GM21825 (cell line): ENCODE results near the gene NEK7.

ENCODE experiments used
- ATAC-seq: cut with Tn5 transposase; IDR thresholded peaks from one replicate; pipeline ENCODE4 v1.9.1; 2021; ENCODE audit warnings: mild to moderate bottlenecking, moderate library complexity; ENCODE audit not compliant: unreplicated experiment

The NEK7 gene

DNA sequence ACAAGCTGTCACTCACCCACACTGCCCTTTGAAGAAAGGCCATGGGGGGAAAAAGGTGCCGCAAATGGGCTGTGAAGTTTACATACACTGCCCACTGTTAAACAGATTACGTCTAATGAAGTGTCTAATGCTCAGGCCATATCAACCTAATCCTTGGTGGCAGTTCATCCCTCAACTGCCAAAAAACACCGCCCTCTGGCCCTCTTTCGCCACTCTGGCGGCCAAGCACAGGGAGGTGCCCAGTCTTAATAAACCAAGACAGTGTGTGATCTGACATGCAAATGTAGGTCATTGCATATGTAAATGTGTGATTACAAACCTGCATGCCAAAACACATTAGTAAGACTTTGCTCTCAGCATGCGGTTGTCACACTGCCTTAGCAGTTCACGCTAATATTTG, 89.5 kb downstream of the NEK7 start:
- ATAC-seq: no peak

DNA sequence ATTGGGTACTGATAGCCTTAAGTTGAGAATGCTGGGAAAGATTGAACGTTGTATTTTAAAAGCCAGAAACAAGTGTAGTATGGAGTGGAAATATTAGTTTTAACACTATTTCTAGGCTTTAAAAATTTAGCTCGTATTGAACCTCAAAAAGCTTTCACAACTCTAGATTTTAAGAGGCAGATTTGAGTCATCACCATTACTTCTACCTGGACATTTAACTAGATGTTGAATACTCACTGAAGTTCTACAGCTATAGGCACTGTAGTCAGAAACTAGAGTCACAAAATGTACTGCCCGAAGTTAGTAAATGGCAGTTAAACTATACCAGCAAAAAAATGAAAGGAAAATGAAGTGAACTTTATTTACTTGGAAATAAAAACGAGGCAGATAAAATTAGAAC, 96.5 kb downstream of the NEK7 start:
- ATAC-seq: peak; percentile 70

DNA sequence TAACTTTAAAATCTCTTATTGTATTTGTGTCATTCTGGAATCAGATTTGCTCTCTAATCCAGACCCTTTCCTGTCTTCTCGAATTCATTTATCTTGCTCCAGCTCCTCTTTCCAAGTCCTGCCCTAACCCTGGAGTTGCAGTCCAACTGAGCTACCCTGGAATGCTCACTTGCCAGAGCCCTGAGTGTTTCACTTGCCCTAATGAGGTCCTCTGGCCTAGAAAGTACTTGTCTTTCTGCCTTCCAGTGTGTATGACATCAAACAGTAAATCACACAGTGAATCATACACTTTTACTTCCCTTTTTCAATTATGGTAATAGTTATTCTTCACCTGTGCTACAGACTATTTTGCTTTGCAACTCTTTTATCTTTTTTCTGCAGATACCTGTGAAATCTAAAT, 96.9 kb downstream of the NEK7 start:
- peak; percentile 98 for ATAC-seq

DNA sequence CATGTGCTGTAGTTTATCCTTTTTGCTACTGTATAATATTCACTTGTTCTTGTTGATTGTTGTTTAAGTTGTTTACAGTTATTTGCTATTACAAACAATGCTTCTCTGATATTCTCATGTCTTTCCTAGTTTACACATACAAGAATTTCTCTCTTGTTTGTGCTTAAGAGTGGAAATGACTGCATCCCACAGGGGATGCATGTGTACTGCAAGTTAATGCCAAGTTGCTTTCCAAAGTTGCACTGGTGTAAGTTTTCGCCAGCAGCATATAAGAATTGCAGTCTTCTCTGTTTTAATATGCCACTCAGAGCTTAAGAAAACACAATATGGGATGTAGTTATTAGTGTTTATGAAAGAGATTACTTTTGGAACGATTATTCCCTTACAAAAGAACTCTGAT, 97.7 kb downstream of the NEK7 start:
- ATAC-seq: no peak

DNA sequence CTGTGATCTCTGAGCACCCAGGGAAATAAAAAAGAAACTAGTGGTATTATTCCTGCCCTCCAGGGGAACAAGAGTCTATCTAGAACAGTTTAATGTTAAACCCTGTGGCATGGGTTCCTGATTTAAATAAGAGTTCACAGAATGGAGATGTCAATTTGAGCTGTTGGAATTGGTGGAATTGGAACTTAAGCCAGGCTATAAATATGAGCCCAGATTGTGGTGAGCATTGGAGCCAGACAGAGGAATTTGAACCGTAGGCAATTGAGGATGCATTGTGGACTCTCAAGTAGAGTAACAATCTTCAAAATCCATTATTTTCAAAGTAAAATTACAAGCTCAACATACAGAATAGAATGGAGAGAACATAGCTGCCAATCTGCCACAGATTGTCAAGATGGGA, 98.2 kb downstream of the NEK7 start:
- ATAC-seq: no peak

DNA sequence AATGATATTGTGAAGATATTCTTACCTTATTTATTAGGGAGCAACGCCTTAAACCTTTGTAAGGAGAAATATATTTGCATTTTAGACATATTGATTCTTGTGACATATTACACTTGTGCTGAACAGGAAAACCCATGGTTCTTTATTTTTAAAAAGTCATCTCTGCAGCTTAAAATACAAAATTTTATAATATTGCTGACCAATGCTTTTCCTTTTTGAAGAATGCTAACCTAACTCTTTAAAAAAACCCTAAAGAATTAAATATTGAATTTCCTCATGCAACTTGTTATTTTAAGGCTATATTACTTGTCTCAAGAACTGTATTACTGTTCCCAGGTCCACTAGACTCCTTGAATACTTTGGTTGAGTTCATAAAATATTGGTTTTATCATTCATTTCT, 99.0 kb downstream of the NEK7 start:
- ATAC-seq: no peak

DNA sequence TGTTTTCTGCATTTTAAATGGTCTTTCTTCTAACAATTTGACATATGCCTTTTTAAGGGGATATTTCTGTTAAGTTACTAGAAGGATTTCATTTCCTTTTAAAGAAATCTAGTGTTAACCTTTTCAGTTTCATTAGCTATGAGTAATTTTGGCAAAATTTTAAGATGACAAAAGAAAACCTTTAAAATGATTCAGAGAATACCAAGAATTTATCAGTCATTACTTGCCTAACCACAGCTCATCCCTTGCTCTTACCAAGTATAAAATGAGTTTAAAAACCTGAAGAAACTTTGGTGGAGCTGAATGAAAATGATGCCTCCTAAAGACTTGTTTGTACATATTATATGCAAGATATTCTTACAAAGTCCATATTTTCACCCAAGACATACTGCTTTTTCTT, 101.7 kb downstream of the NEK7 start:
- peak; percentile 58 for ATAC-seq

DNA sequence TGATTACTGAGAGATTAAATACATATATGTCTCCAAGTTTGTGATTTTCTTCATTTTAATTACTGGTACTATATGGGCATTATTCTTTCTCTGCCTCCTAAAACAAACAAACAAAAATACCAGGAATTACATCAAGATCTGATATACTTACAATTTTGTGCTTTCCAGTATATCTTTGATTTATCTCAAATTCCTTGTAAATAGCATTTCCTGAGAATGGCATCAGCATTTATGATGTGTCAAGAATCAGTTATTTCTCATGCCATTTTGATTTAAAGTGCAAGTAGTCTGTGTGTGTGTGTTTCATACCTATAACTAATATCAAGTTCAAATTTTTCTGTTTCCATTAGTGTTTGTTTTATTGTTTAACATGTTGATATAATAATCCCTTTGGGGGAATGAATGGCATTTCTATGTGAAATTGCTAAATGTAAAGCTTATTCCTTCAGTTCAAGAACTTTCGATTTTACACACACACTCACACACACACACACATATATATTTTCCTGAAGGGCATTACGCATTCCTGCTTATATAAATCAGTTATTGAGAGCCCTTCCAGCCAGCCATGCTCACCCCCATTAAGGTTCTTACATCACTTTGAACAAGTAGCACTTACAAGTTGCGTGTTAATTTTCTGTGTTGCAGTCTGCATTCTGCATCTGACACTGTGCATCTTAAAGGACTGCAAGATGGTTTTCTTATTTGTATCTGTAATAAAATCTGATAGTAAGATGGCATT, 102.7 kb downstream of the NEK7 start:
- ATAC-seq: no peak

DNA sequence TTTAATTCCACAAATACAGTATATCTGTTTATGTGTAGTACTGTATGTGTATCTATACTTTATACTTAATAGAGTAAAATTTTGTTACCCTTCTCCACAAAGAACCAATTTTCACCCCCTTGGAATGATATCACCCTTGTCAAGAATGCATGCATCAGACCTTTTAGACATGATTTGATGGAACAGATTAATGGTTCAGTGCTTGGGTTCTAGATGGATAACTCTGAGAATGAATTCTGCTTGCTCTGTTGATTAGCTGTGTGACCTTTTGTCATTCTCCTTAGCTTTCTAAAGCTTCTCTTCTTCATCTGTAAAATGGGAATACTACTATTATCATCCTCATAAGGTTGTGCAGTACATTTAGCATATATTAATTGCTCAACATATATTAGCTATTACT, 105.1 kb downstream of the NEK7 start:
- ATAC-seq: no peak

DNA sequence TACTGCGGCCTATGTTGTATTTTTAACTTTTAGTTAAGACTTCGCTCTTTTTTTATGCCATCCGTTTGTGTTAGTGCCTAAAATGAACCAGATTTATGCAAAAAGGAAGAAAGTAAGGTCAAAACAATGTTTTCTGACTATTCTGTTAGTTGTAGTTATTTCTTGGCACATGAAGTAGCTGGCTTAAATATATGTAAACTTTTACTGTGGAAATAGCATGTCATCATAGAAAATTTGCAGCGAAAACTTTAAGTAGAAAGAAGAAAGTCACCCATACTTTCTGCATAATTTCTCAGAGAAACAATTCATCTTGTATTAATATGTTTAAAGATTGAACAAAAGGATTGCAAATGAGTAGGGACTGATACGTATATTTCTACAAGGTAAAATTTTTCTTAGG, 106.4 kb downstream of the NEK7 start:
- no peak for ATAC-seq

DNA sequence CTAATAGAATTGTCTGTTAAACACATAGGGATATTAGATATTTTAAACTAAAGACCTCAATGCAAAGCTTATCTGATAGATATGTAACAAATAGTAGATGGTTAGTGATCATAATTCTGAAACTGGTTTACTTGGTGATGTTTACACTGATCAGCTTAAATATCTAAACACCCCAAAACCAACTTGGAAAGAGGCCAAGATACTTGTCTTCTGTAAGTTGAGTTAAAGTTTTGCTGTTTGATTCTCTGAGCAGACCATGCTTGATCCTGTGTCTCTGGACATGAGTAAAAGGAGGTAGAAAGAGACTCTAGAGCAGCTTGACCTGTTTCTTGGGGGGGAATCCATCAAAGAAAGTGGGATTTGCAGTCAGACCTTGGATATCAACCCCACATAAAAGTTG, 107.5 kb downstream of the NEK7 start:
- ATAC-seq: no peak

DNA sequence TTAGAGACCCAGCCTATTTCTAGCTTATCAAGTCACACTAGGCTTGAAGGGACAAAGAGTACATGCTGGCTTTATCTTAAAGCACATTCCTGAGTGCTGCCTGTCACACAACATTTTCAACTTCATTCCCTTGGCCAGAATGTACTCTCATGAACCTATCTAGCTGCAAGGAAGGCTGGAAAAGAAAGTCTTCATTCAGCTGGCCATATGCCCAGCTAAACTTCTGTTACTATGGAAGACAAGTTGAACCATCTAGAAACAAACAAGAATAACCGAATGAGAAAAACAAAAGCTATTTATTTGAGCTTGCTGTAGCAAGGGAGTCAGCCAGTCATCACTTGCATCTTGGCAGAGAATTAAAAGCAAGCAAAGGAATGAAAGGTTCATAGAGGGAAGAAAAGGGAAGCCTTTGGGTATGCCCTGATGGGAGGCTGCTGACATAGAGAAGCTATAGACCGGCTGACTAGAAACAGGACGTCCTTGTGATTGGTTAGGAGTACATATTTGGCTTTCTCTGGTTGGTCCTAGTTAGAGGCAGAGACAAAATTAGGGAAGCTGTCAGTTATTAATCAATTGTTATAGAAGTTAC, 108.4 kb downstream of the NEK7 start:
- ATAC-seq: no peak

DNA sequence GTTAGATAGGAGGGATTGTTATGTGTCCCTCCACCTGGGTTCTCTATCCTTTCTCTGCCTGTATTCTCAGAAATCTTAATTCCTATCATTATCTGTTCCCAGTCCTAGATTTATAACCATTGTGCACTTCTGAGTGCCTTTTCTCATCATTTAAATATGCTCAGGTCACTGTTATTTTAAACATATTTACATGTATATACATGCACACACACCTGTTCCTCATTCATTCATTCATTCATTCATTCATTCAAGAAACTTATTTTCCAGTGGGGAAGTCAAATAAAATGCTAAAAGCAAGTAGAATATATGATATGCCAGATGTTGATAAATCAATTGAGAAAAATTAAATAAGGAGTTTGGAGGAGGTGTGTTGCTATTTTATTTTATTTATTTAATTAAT, 110.3 kb downstream of the NEK7 start:
- ATAC-seq: no peak

DNA sequence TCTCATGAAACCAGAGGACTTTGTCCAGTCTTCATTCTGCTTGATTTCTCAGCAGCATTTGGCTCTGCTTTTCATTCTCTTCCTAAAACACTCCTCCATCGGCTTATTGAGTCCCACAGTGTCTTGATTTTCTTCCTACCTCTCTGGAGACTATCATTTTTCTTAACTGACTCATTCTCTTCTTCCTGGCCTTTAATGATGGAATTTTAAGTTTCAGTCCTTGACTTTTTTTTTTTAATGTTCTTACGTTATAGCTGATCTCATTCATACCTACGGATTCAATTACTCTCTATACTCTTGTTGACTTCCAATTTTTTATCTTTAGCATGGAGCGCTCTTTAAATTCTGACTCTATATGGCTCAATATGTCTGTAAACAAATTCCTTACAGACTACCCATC, 111.1 kb downstream of the NEK7 start:
- no peak for ATAC-seq

DNA sequence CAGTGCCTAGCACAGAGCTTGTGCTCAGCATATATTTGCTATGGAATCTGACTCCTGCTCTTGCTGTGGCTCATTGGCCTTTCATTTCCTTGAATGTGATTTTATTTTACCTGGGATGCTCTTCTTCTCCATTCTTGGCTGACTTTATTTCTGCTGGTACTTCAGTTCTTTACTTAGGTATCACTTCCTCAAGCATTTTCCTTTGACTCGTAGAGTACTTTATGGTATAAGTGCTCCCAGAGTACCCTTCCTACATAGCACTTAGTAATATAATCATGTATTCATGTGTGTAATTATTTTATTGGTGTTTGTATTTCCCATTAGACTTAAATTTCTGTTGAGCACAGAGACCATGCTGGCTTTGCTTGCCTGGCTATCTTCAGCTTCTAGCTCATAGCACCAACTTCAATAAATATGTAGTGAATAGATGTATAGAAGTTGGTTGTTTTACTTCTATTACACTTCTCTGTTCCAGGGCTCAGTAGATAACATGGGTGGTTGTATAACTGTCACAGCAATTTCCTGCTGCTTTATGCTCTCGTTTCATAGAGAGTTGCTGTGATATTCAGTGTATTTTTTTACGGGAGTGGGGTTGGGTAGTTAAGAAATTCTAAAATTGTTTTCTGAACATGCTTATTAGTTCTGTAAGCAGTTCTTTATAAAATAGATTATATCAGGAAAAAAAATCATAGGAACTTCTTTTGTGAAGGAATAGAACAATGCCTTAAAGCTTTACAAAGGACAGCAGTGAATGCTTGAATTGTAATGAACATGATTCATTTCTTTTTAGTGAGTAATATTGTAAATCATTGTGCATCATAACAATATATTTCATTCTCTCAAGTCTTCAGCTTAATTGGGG, 112.2 kb downstream of the NEK7 start:
- no peak for ATAC-seq

DNA sequence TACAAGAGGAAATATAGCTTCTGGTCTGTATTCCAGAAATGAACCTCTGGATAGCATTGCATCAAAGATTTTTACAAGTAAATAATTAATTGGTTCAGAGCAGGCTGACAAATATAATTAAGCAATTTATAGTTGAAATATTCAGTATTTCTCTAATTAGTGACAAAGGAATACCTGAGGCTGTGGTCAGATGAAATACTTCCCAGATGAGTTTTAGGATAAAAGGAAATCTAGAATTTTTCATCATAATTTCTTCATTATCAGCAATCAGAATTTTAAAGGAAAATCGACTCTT, 112.8 kb downstream of the NEK7 start:
- no peak for ATAC-seq

DNA sequence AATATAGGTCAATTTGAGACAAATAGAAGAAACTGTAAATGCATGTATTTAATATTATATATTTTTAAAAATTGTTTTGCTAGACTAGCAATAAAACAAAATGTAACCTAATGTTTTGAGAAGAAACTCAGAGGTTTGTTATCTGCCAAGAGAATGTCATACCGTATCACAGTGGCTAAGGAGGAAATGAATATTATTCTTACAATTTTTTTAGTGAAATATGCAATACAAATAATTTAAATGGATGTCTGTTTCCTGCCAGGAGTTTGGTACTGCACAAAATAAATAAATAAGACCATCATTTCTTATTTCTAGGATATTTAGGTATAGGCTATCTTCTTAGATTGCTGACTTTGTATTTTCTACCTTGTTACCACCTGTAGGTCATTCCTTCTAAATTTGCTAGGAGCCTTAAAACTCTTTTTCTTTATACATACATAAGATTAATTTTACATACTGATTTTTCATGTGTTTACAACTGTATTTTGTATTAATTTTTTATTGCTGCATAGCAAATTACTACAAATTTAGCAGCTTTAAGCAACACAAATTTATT, 113.6 kb downstream of the NEK7 start:
- no peak for ATAC-seq

DNA sequence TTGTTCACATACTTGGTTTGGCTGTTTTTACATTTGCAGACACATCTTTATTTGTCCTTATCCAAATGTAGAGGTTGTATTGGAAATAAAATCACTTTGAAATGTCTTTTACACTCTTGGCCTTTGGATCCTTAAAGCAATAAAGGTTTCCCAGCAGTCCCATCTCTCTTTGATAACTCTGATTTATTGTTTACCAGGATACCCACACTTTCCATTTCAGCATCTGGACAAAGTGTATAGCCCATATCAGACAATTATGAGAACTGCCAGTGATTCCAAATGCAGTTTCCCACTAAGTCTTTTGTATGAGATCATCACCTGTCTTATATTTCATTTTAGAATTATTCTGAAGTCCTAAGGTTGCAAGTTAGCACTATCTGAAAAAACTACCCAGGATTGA, 114.7 kb downstream of the NEK7 start:
- no peak for ATAC-seq

DNA sequence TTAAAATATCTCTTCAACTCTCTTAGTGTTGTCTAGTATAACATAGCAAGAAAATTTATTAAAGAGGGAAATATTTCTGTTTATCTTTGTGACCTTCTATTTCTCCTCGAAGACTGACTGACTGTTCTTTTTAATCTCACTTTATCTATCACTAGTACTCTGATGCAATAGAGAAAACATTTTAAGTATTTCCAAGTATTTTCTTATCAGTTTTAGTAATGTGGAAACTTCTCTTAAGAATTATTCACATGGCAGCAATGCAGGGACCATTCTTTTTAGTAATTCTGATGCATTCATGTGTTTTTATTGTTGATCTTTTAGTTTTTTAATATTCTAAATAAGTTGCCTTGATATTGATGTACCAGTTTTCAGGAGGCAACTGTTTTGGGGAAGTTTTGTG, 115.7 kb downstream of the NEK7 start:
- ATAC-seq: no peak

DNA sequence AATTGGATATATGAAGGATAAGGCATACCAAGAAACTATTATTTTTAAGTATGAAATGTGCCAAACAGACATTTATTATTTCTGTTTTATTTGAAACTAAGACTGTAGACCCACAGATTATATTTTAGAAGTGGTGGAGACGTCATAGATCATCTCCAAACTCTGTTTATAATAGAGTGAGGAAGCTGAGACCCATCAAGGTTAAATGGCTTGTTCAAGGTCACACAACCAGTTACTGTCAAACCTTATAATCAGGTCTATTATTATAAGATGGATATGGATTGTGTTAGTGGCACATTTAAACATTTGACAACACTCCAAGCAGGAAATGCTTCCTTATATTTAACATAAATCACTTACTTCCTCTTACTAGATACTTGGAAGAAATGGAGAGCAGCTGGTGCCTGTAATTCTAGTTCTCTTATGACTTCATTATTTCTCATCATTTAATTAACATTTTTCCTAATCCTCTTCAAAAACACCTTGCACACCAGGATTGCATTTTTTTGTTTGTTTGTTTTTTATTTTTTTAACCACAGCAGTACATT, 117.0 kb downstream of the NEK7 start:
- no peak for ATAC-seq

DNA sequence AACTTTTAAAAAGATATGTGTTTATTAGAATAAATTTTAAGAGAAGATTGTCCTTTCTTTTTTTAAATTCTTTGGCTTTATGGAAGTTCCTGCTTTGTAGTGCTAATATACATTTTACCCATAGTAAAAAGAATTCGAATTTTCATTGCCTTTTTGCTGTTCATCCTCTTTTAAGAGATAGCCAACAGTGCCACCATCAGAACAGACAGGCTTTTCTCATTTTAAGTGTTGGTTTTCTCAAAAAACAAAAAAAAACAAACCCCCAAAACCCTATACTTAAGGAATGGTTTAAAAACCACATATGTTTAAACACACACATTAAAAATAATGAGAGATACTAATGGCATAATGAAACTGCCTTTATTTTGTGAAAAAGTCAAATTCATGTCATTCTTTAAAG, 118.8 kb downstream of the NEK7 start:
- ATAC-seq: no peak

DNA sequence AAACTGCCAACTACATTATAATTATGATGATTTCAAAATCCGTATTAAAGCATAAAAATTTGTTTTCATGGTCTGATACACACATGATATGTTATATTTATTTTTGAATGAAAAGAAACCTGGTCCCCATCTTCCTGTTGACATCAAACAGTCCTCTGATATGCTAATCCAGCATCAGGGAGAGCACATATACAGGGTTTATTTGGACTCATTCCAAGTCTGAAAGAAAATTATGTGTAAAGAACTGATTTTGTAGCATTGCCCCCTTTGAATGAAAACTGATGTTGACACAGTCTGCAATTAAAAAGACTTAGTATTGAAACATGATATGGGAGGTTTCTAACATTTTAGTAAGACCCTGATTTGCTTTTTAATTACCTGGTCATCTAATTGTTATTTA, 119.4 kb downstream of the NEK7 start:
- no peak for ATAC-seq
